ENCODE results near the gene GOLGA6L10.
"Not testable (repeated sequence)": the region's sequence is repeated elsewhere in the genome, so short reads cannot be mapped to it uniquely, and the experiment has no call there.

The GOLGA6L10 gene

GRCh38 chr15:82342632-82343374, 6.5 kb downstream of the GOLGA6L10 start:
- H3K9ac ChIP-seq (ENCODE audit: insufficient read length, low read depth); H3K4me3 ChIP-seq (ENCODE audit: insufficient read length, low read depth); DNase-seq (ENCODE audit: low read depth, low spot score); H3K9me3 ChIP-seq (ENCODE audit: insufficient read depth, low read length); H3K36me3 ChIP-seq (ENCODE audit: insufficient read depth, insufficient read length, low read length); H3K27me3 ChIP-seq (ENCODE audit: insufficient read depth, insufficient read length); H3K4me1 ChIP-seq (ENCODE audit: insufficient read depth, insufficient read length): not testable (repeated sequence)

GRCh38 chr15:82338573-82338972, 10.7 kb downstream of the GOLGA6L10 start:
- H3K36me3 ChIP-seq (ENCODE audit: insufficient read depth, insufficient read length, low read length); H3K9ac ChIP-seq (ENCODE audit: insufficient read length, low read depth); H3K27me3 ChIP-seq (ENCODE audit: insufficient read depth, insufficient read length); DNase-seq (ENCODE audit: low read depth, low spot score); H3K4me1 ChIP-seq (ENCODE audit: insufficient read depth, insufficient read length); H3K9me3 ChIP-seq (ENCODE audit: insufficient read depth, low read length); H3K4me3 ChIP-seq (ENCODE audit: insufficient read length, low read depth): not testable (repeated sequence)

DNA sequence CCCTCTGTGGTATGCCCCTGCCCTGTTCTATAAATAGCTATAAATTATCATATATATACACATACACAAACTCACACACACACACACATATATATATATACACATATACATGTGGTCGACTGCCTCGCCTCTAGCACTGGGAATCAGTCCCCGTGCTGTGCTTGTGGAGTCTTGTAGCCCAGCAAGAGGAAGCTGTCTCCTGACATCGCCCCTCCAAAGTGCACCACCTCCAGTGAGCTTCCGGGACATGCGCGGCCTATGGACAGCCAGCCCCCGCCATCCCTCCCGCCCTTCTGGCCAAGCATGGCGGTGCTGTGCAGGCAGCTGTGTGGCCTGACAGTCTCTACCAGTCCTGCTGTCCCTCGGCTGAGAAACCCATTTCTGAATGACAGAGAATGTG, 11.2 kb downstream of the GOLGA6L10 start:
- not testable (repeated sequence) for DNase-seq (ENCODE audit: low read depth, low spot score); H3K4me3 ChIP-seq (ENCODE audit: insufficient read length, low read depth); H3K9me3 ChIP-seq (ENCODE audit: insufficient read depth, low read length); H3K9ac ChIP-seq (ENCODE audit: insufficient read length, low read depth); H3K36me3 ChIP-seq (ENCODE audit: insufficient read depth, insufficient read length, low read length); H3K27me3 ChIP-seq (ENCODE audit: insufficient read depth, insufficient read length); H3K4me1 ChIP-seq (ENCODE audit: insufficient read depth, insufficient read length)

DNA sequence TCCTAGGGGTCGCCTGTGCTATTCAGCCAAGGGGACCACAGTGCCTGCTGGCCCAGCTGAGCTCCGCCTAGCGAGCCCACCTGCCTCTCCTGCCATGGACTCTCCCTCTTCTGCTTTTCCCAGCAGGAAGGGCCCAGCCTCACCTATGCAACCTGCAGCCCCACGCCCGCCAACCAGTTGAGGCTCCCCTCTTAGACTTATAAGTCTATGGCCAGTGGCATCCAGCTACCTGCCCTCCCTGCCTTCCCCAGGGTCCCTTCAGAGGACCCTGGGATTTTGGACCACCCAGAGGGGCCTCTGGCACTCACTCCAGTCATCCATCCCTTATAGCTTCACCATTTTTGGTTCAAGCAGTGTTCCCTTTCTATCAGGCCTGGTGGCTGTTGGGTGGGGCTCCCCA, 12.2 kb downstream of the GOLGA6L10 start:
- not testable (repeated sequence) for DNase-seq (ENCODE audit: low read depth, low spot score); H3K9ac ChIP-seq (ENCODE audit: insufficient read length, low read depth); H3K4me3 ChIP-seq (ENCODE audit: insufficient read length, low read depth); H3K9me3 ChIP-seq (ENCODE audit: insufficient read depth, low read length); H3K27me3 ChIP-seq (ENCODE audit: insufficient read depth, insufficient read length); H3K36me3 ChIP-seq (ENCODE audit: insufficient read depth, insufficient read length, low read length); H3K4me1 ChIP-seq (ENCODE audit: insufficient read depth, insufficient read length)

DNA sequence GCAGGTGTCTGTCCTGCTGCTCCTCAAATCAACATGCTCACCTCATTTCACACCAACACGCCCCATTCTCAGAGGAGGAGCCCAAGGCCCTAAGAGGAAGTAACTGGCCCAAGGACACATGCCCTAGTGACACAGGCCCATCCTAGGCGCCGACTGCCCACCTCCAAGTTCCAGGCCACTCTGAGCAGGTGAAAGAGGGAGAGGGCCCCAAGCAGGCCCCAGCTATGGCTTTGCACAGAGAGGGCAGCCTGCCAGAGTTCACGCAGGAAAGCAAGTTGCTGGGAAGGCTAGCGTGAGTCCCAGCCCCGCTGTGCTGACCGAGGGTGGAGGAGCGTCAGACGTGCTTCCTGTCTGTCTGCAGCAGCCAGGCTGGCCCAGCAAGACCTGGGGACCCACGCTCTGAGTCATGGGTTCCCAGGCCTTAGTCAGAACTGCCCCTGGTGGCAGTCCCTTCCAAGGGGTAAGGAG, 13.1 kb downstream of the GOLGA6L10 start:
- not testable (repeated sequence) for H3K4me1 ChIP-seq (ENCODE audit: insufficient read depth, insufficient read length); H3K36me3 ChIP-seq (ENCODE audit: insufficient read depth, insufficient read length, low read length); H3K27me3 ChIP-seq (ENCODE audit: insufficient read depth, insufficient read length); H3K9ac ChIP-seq (ENCODE audit: insufficient read length, low read depth); H3K4me3 ChIP-seq (ENCODE audit: insufficient read length, low read depth); H3K9me3 ChIP-seq (ENCODE audit: insufficient read depth, low read length); DNase-seq (ENCODE audit: low read depth, low spot score)

DNA sequence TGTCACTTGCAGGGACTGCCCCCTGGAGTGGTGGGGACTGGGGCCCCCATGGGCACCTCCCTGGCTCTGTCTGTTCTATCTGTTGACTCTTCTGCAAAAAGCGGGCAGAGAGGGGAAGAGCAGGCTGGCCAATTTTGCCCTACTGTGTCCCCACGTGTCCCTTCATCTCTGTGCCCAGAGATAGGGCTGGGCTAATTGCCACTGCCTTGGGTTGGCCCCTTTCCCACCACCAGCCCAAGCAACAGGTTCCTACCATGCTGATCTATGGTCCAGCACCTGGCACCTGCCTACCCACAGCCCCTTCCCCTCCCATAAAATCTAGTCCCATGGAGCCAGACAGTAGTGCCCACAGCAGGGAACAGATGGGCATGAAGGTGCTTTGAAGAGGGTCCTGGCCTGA, 14.3 kb downstream of the GOLGA6L10 start:
- H3K27me3 ChIP-seq (ENCODE audit: insufficient read depth, insufficient read length); DNase-seq (ENCODE audit: low read depth, low spot score); H3K4me3 ChIP-seq (ENCODE audit: insufficient read length, low read depth); H3K36me3 ChIP-seq (ENCODE audit: insufficient read depth, insufficient read length, low read length); H3K9me3 ChIP-seq (ENCODE audit: insufficient read depth, low read length); H3K9ac ChIP-seq (ENCODE audit: insufficient read length, low read depth); H3K4me1 ChIP-seq (ENCODE audit: insufficient read depth, insufficient read length): not testable (repeated sequence)

- not testable (repeated sequence) for H3K4me3 ChIP-seq (ENCODE audit: insufficient read length, low read depth); H3K9ac ChIP-seq (ENCODE audit: insufficient read length, low read depth); H3K36me3 ChIP-seq (ENCODE audit: insufficient read depth, insufficient read length, low read length); H3K4me1 ChIP-seq (ENCODE audit: insufficient read depth, insufficient read length); H3K27me3 ChIP-seq (ENCODE audit: insufficient read depth, insufficient read length); H3K9me3 ChIP-seq (ENCODE audit: insufficient read depth, low read length); DNase-seq (ENCODE audit: low read depth, low spot score)
These were observed 14.7 kb downstream of the GOLGA6L10 start for GRCh38 chr15:82334554-82334932.

DNA sequence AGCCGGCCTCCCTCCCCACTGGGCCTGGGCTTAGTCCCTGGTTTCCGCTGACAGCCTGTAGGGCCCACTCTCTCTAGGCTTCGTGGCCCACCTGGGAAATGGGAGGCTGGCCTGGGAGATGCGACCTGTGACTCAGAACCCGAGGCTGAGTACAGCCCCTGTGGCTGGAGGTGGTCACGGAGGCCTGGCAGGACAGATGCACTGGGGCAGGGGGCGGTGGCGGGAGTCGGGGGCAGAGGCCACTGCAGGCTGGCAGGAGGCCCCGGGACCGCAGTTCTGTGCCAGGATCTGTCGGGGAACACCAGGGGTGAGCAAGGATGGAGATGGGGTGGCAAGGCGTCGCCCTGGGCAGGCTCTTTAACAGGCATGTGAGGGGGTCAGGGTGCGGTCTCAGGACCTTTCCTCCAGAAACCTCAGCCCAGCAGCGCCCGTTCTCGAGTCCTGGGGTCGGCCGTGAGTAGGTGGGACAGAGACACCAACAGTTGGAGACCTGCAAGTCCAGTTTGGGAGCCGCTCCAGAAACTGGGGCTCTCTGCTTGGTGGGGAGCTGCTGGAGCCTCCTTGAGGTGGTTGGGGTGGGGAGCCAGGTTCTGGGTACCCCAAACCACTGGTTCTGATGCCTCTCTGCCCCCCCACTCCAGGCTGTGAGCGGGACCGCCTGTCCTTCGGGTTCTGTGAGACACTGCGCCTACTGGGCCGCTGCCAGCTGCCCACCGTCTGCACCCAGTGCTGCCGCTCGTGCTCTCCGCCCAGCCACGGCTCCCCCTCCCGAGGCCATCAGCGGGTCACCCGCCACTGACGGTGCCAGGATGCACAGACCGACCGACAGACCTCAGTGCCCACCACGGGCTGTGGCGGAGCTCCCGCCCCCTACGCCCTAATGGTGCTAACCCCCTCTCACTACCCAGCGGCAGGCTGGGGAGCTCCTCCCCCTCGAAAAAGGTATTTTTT, 15.4 kb downstream of the GOLGA6L10 start:
- not testable (repeated sequence) for H3K9me3 ChIP-seq (ENCODE audit: insufficient read depth, low read length); H3K9ac ChIP-seq (ENCODE audit: insufficient read length, low read depth); H3K4me1 ChIP-seq (ENCODE audit: insufficient read depth, insufficient read length); H3K27me3 ChIP-seq (ENCODE audit: insufficient read depth, insufficient read length); H3K36me3 ChIP-seq (ENCODE audit: insufficient read depth, insufficient read length, low read length); DNase-seq (ENCODE audit: low read depth, low spot score); H3K4me3 ChIP-seq (ENCODE audit: insufficient read length, low read depth)

DNA sequence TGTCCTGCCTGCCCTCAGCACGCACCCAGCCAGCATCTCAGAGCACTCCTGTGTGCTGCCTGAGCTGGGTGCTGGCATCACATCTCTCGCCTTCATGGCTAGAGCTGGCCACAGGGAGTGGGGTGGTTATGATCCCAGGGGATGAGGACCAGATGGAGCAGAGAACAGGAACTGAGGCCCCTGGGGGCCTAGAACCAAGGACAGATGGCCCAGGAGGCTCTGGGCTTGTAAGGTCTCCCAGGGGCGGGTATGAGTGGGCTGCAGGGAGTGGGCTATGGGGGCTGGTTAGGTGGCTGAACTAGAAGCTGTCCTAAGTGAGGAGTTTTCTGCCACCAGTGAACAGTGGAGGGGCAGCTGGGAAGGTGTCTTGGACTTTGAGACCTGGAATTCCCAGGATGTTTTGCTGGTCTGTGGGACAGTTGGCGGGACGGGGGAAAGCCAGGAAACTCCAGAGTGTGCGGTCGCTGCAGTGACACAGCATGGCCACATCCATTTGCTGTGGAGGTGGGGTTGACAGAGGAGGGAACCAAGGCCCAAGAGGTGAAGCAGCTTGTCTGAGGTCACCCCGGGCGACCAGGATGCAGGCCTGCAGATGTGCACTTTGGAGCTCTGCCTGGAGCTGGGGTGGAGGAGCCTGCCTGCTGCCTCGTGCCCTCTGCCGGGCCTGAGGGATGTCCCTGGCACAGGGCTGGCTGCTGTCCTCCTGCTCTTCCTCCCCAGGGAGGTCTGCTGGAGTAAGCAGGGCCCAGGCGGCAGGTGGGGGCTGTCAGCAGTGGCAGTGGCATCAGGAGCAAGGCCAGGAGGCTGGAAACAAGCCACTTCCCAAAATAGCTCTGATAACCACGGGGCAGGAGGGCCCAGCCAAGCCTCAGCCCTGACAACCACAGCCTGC, 16.3 kb downstream of the GOLGA6L10 start:
- H3K4me1 ChIP-seq (ENCODE audit: insufficient read depth, insufficient read length); DNase-seq (ENCODE audit: low read depth, low spot score); H3K9me3 ChIP-seq (ENCODE audit: insufficient read depth, low read length); H3K9ac ChIP-seq (ENCODE audit: insufficient read length, low read depth); H3K27me3 ChIP-seq (ENCODE audit: insufficient read depth, insufficient read length); H3K36me3 ChIP-seq (ENCODE audit: insufficient read depth, insufficient read length, low read length); H3K4me3 ChIP-seq (ENCODE audit: insufficient read length, low read depth): not testable (repeated sequence)

DNA sequence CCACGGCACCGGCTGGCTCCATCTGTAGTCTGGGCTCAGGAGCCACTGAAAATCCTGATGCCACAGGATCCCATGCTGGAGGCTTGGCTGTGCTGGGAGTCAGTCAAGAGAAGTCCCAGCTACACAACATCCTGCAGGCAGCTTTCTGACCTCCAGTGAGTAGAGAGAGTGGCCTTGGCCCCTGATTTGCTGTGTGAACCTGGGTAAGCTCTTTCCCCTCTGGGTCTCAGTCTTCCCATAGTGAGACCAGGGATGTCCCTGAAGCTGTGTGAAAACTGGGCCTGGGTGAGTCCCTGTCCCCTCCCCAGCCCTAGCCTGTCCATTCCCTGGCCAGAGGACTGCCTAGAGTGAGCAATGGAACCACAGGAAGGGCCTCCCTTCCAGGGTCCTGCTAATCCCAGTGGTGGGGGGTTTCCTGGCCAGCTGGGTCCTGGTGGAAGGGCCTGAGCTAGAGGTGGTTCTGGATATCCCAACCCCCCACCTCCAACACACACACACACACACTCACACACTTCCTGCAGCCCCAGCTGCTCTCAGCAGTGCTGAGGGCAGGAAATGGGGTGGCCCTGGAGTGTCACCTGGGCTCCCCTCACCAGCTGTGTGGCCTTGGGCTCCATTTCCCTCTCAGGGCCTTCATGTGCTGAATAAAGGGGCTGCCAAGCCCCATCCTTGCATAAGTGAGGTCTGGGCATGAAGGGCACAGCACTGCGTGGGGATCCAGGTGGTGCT, 17.5 kb downstream of the GOLGA6L10 start:
- H3K9ac ChIP-seq (ENCODE audit: insufficient read length, low read depth); H3K36me3 ChIP-seq (ENCODE audit: insufficient read depth, insufficient read length, low read length); H3K9me3 ChIP-seq (ENCODE audit: insufficient read depth, low read length); DNase-seq (ENCODE audit: low read depth, low spot score); H3K27me3 ChIP-seq (ENCODE audit: insufficient read depth, insufficient read length); H3K4me3 ChIP-seq (ENCODE audit: insufficient read length, low read depth); H3K4me1 ChIP-seq (ENCODE audit: insufficient read depth, insufficient read length): not testable (repeated sequence)

DNA sequence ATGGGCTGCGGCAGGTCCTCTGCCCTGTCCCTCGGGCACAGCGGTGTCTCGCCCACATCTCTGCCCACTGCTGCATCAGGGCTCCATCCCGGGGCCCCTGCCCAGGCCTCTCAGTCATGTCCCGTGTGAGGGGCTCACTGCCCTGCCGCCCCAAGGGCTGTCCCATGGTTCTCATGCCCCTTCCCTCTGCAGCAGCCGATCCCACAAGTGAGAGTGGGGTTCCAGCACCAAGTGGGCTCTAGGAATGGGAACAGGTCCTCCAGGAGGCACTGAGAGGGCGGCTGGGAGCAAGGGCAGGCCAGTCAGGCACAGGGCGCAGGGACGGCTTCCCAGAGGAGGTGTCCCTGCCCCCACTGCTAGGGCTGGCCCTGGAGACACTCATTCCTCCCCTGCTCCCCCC, 18.4 kb downstream of the GOLGA6L10 start:
- not testable (repeated sequence) for H3K4me1 ChIP-seq (ENCODE audit: insufficient read depth, insufficient read length)

More for the DNA sequence above, 18.4 kb downstream of the GOLGA6L10 start:
- DNase-seq (ENCODE audit: low read depth, low spot score); H3K4me3 ChIP-seq (ENCODE audit: insufficient read length, low read depth); H3K9ac ChIP-seq (ENCODE audit: insufficient read length, low read depth); H3K36me3 ChIP-seq (ENCODE audit: insufficient read depth, insufficient read length, low read length); H3K27me3 ChIP-seq (ENCODE audit: insufficient read depth, insufficient read length); H3K9me3 ChIP-seq (ENCODE audit: insufficient read depth, low read length): not testable (repeated sequence)

Measured in NT2/D1 (cell line).